Natural killer cell (primary cell): ENCODE measurements around the gene THRB. TPM values are rescaled to one million over a fixed set of nuclear protein-coding genes. Genes with fewer than 3 reads are reported as not detected.

Experiments used
- ATAC-seq, 3 donors: fragments of 150-1000 bp in 2 of 3; fragments of 200-7000 bp in 1 of 3; cut with Tn5 transposase; 1 replicate in 1 of 3; 2 replicates in 2 of 3; pipeline ENCODE4 v1.10.0; 2021; ENCODE audit warnings: mild to moderate bottlenecking in 2 of 3, moderate library complexity in 2 of 3
- DNase-seq, 2 donors: peaks; one replicate each; pipeline versions ENCODE4 v3.0.0 to v3.0.0-alpha.2; 2013 to 2021; ENCODE audit warnings: mixed read lengths in 1 of 2
- H3K27ac ChIP-seq: one replicate; pipeline ENCODE4 v1.5.1; 2013; ENCODE audit warnings: mild to moderate bottlenecking, low read length
- H3K27me3 ChIP-seq: one replicate; pipeline ENCODE4 v1.6.1; 2013; ENCODE audit warnings: low read length; ENCODE audit not compliant: control insufficient read depth, insufficient read depth
- H3K36me3 ChIP-seq: one replicate; pipeline ENCODE4 v1.6.1; 2013; ENCODE audit warnings: low read length; ENCODE audit not compliant: control insufficient read depth, insufficient read depth
- H3K4me1 ChIP-seq: one replicate; pipeline ENCODE4 v1.6.1; 2013; ENCODE audit warnings: low read length; ENCODE audit not compliant: control insufficient read depth, insufficient read depth
- H3K4me3 ChIP-seq: one replicate; pipeline ENCODE4 v1.5.1; 2013; ENCODE audit warnings: low read length
- H3K9me3 ChIP-seq: one replicate; pipeline ENCODE4 v1.6.1; 2013; ENCODE audit warnings: low read length; ENCODE audit not compliant: control insufficient read depth, insufficient read depth
- H3K27ac Mint-ChIP-seq, 2 donors: one replicate each; pipeline ENCODE4 v1.8.0; 2022; ENCODE audit warnings: mild to moderate bottlenecking in 2 of 2, mixed read lengths in 2 of 2, moderate library complexity in 1 of 2
- H3K27me3 Mint-ChIP-seq, 2 donors: one replicate each; pipeline ENCODE4 v1.8.0; 2022; ENCODE audit warnings: low read depth in 2 of 2, mixed read lengths in 2 of 2
- H3K36me3 Mint-ChIP-seq: one replicate; pipeline ENCODE4 v1.8.0; 2022; ENCODE audit warnings: mixed read lengths
- H3K4me1 Mint-ChIP-seq, 2 donors: one replicate each; pipeline ENCODE4 v1.8.0; 2022; ENCODE audit warnings: mixed read lengths in 2 of 2
- H3K4me3 Mint-ChIP-seq: one replicate; pipeline ENCODE4 v1.8.0; 2022; ENCODE audit warnings: mild to moderate bottlenecking, moderate library complexity, mixed read lengths
- H3K9me3 Mint-ChIP-seq, 2 donors: one replicate each; pipeline ENCODE4 v1.8.0; 2022; ENCODE audit warnings: mixed read lengths in 2 of 2
- WGBS: methylation state at CpG from one replicate; pipeline ENCODE4 v1.1.7; 2013; ENCODE audit warnings: missing lambda C conversion rate; ENCODE audit not compliant: insufficient coverage; 5-methylcytosine and 5-hydroxymethylcytosine counted together
- intact Hi-C: fragments of 100-400 bp; cut with micrococcal nuclease; formaldehyde crosslinking; loops from one replicate; pipeline ENCODE4 v1.14.2; 2022
- total RNA-seq, 4 donors: library from RNA; stranded (reverse); fragments of 120-200 nt in 1 of 4; gene quantifications; one replicate each; pipeline versions ENCODE4 v1.2.3 to v1.2.4, GENCODE V29; 2013 to 2022
- TF ChIP-seq, protein P1 (sequence below): fragments of 200-600 bp; IDR thresholded peaks from one replicate; pipeline ENCODE4 v1.8.0; 2022; ENCODE audit warnings: antibody characterized with exemption

THRB gene
- total RNA-seq, 3 donors from 2014 or later (not counting 1 experiment from before 2014, with no cell fraction given): 0.05 TPM; not detected in 2

DNA sequence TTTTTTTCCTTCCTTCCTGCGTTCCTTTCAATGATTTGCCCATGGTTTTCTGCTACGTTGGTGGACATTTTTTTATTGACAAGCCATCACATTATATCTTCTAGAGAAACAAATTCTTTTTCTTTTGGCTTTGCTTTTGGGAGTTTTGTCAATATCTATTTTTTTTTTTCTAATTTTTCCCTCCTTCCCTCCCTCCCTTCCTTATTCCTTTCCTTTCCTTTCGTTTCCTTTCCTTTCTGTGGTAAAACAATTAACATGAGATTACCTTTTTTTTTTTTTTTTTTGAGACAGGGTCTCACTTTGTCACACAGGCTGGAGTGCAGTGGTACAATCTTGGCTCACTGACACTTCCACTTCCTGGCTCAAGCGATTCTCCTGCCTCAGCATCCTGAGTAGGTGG lies 153.7 kb downstream of the THRB start:
- Histone ChIP-seq H3K4me1 (no peaks in the 10 kb centered on the region), H3K27me3 (no peaks in the 10 kb centered on the region), H3K36me3 (no peaks in the 10 kb centered on the region), H3K9me3 (no peaks in the 10 kb centered on the region), H3K4me3 (no peak overlapping the region), H3K27ac (no peak overlapping the region)
- H3K4me1 Mint-ChIP-seq: no peaks in the 10 kb centered on the region
- peaks cover 4 to 6% of the 10 kb centered on the region in 2 donors for H3K9me3 Mint-ChIP-seq
- intact Hi-C loops: no loop called here
- H3K36me3 Mint-ChIP-seq: no peaks in the 10 kb centered on the region
- no peak for ATAC-seq
- H3K4me3 Mint-ChIP-seq: no peak overlapping the region
- TF ChIP-seq, protein P1, sequence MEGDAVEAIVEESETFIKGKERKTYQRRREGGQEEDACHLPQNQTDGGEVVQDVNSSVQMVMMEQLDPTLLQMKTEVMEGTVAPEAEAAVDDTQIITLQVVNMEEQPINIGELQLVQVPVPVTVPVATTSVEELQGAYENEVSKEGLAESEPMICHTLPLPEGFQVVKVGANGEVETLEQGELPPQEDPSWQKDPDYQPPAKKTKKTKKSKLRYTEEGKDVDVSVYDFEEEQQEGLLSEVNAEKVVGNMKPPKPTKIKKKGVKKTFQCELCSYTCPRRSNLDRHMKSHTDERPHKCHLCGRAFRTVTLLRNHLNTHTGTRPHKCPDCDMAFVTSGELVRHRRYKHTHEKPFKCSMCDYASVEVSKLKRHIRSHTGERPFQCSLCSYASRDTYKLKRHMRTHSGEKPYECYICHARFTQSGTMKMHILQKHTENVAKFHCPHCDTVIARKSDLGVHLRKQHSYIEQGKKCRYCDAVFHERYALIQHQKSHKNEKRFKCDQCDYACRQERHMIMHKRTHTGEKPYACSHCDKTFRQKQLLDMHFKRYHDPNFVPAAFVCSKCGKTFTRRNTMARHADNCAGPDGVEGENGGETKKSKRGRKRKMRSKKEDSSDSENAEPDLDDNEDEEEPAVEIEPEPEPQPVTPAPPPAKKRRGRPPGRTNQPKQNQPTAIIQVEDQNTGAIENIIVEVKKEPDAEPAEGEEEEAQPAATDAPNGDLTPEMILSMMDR: no peak
- DNase-seq: no peak
- no peaks in the 10 kb centered on the region for H3K27me3 Mint-ChIP-seq
- H3K27ac Mint-ChIP-seq: no peak overlapping the region
- 48% methylated on average over 2 of the region's 4 CpGs for WGBS

DNA sequence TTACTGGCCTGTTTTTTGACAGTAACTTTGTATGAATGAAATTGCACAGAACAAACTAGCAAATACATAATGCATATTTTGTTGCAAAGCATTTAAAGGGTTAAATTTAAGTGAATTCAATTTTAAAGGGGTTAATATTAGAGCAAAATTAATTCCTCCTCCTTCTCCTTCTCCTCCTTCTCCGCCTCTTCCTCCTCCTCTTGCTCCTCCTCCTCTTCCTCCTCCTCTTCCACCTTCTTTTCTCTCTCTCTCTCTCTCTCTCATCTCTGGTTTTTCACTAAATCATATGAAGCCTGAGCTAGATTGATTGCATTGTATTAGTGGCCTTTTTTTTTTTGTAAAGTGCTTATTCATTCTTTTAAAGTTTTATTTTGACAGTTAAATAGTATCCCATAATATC lies 154.5 kb downstream of the THRB start:
- Mint-ChIP-seq H3K27me3 (no peaks in the 10 kb centered on the region), H3K36me3 (no peaks in the 10 kb centered on the region), H3K4me1 (no peaks in the 10 kb centered on the region), H3K9me3 (peaks cover 4 to 6% of the 10 kb centered on the region in 2 donors), H3K27ac (no peak overlapping the region), H3K4me3 (no peak overlapping the region)
- Histone ChIP-seq H3K4me1 (no peaks in the 10 kb centered on the region), H3K36me3 (no peaks in the 10 kb centered on the region), H3K27me3 (no peaks in the 10 kb centered on the region), H3K9me3 (no peaks in the 10 kb centered on the region), H3K4me3 (no peak overlapping the region), H3K27ac (no peak overlapping the region)
- TF ChIP-seq, protein P1: no peak
- 80% methylated on average over 1 of the region's 1 CpG for WGBS
- ATAC-seq: no peak
- no peak for DNase-seq
- intact Hi-C loops: no loop called here

DNA sequence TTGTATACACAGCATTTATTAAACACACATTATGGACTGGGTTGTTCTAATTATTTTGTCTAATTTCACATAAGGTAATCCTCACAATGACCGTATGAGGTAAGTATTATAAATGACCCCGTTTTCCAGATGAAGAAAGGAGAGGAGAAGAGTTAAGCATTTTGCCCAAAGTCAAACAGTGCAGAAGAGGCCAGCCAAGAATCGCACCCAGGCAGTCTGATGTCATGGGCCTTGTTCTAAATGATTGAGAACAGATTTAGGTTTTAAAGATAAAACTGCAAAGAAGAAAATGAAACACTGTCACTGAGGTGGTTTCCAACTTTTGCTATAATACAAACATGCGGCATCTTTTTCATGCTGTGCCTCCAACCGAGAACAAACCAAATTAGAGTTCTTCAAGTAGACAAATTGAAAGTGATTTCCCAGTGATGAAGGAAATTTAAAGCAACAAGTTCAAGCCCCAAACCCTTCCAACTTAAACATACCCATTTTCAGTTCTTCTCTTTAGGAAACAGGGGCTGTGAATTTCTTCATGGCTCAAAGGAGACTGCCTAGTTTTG lies 155.3 kb downstream of the THRB start:
- TF ChIP-seq, protein P1: no peak
- H3K36me3 Mint-ChIP-seq: no peaks in the 10 kb centered on the region
- WGBS: 88% methylated on average over 5 of the region's 5 CpGs
- Histone ChIP-seq H3K36me3 (no peaks in the 10 kb centered on the region), H3K4me1 (no peaks in the 10 kb centered on the region), H3K27ac (no peak overlapping the region), H3K9me3 (no peaks in the 10 kb centered on the region), H3K27me3 (no peaks in the 10 kb centered on the region), H3K4me3 (no peak overlapping the region)
- peaks cover 2 to 6% of the 10 kb centered on the region in 2 donors for H3K9me3 Mint-ChIP-seq
- H3K27ac Mint-ChIP-seq: no peak overlapping the region
- no peaks in the 10 kb centered on the region for H3K27me3 Mint-ChIP-seq
- DNase-seq (no peak), ATAC-seq (no peak)
- intact Hi-C loops: no loop called here
- H3K4me3 Mint-ChIP-seq: no peak overlapping the region
- no peaks in the 10 kb centered on the region for H3K4me1 Mint-ChIP-seq
